Uterus (tissue), 2 donors: ENCODE data around the gene CEP72.

ENCODE experiments used
- POLR2A ChIP-seq, 2 donors: fragments of 450-650 bp; IDR thresholded peaks; one replicate each; pipeline ENCODE4 v1.6.1; 2016; ENCODE audit warnings: antibody characterized with exemption in 2 of 2, mild to moderate bottlenecking in 1 of 2, moderate library complexity in 1 of 2
- TF ChIP-seq, protein P1 (sequence below), 4 experiments: fragments of 200-600 bp in 2 of 4; fragments of 450-650 bp in 2 of 4; sonication (generic) in 2 of 4; IDR thresholded peaks; one replicate each; pipeline ENCODE4 v1.5.1; 2016 to 2019; ENCODE audit warnings: antibody characterized with exemption in 4 of 4, mild to moderate bottlenecking in 2 of 4, moderate library complexity in 1 of 4

DNA sequence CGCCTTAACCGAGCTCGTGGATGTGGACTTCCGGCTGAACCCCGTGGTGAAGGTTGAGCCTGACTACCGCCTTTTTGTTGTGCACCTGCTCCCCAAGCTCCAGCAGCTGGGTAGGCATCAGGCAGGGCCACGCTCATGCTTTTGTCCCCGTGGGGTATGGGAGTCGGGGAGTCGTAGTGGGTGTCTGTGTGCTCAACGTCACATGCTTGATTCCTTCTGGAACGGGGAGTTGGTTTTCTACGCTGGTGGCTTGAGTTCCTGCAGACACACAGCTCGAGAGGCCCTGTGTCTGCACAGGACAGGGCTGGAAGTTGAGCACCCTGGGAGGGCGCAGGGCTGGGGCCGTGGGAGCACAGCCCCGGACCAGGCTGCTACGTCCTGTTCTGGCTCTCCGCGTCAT is 8.0 kb downstream of the CEP72 start:
- TF ChIP-seq, protein P1, sequence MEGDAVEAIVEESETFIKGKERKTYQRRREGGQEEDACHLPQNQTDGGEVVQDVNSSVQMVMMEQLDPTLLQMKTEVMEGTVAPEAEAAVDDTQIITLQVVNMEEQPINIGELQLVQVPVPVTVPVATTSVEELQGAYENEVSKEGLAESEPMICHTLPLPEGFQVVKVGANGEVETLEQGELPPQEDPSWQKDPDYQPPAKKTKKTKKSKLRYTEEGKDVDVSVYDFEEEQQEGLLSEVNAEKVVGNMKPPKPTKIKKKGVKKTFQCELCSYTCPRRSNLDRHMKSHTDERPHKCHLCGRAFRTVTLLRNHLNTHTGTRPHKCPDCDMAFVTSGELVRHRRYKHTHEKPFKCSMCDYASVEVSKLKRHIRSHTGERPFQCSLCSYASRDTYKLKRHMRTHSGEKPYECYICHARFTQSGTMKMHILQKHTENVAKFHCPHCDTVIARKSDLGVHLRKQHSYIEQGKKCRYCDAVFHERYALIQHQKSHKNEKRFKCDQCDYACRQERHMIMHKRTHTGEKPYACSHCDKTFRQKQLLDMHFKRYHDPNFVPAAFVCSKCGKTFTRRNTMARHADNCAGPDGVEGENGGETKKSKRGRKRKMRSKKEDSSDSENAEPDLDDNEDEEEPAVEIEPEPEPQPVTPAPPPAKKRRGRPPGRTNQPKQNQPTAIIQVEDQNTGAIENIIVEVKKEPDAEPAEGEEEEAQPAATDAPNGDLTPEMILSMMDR (IDR thresholded peaks at IDR 0.05), result no peak
- no peak for TF ChIP-seq POLR2A (IDR thresholded peaks at IDR 0.05)
